ENCODE results near the gene MAGED4B. TPM values are rescaled to one million over a fixed set of nuclear protein-coding genes. Genes with fewer than 3 reads are reported as not detected.
"Not testable (repeated sequence)": the region's sequence is repeated elsewhere in the genome, so short reads cannot be mapped to it uniquely, and the experiment has no call there.

Gene MAGED4B
- total RNA-seq, result 10 to 100 TPM in 1 of 4 donors, 1 to 10 TPM in 3; 6.6 to 10.9 (median 7.5) TPM

DNA sequence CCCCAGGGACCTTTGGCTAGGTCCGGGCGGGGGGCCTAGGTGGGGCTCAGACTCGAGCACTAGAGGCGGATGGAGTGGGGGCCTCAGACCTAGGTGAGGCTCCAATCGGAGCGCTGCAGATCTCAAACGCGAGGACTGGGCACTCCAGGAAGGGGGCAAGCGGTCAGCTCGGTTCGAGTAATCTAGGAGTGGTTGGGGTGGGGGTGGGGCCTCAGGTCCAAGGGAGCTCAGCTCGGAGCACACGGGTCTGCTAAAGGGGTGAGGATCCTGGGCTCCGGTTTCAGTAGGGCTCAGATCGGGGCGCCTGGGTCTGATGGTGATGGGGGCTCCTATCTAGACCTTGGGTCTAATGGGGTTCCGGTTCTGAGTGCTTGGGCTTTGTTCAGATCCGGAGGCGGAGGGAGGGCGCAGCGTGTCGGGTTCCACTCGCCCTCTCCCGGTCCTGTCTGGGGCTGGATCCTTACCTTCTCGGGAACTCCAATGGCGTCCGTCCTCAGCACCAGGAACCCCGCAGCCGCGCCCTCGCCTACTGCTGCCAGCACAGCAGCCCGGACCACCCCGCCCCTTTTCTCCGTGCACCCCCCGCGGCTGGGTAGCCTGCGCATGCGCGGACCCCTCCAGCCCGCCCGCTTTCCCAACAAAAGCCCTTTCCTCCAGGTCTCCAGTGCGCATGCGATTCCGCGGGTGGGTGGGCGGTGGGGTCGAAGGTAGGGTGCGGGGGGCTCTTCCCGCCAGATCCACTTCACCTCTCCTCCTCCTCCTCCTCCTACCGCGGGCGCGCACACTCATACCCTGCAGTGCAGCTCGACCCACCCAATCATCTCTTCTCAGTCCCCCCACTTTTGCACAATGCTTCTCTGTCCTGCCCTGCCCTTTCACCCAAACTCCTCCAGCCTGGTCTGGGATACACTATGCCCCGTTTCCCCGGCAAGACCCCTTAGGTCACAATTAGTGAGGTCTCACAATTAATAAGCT lies at the start of gene MAGED4B:
MAGED4B (minus strand) TSS at position 518 of the 975 bp plus-strand sequence. CDS start 1,011 bp downstream, outside the sequence.
- H3K4me3 ChIP-seq; H3K27ac ChIP-seq; H3K9me3 ChIP-seq; H3K36me3 ChIP-seq; H3K27me3 ChIP-seq; DNase-seq (ENCODE audit: low spot score in 2 of 2); H3K4me1 ChIP-seq: not testable (repeated sequence)
- no CpG with 5 or more reads among the region's 56 CpGs for WGBS, 2 donors

DNA sequence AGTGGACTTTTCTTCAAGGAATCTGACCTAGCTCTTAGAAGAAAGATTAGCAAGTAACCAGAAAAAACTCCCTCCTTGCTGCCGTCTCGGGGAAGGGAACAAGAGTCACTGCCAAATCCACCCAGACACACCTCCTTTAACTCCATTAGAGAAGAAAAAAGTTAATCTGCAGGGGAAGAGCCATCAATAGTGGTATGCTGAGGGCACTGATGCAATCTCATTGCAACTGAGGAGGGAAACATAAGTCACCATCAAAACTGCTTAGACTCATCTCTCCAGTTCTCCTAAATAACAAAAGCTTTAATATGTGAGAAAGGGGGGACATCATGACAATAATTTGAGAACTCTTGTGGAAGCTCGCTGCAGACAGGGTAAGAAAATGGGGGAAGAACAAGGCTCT lies 49.3 kb upstream of the MAGED4B start:
- no peaks in the 10 kb centered on the region for H3K4me1 ChIP-seq
- H3K27ac ChIP-seq, result no peak overlapping the region
- no peaks in the 10 kb centered on the region for H3K36me3 ChIP-seq
- 50 to 61% methylated on average over 3 of the region's 3 CpGs for WGBS, 2 donors
- H3K27me3 ChIP-seq, result no peaks in the 10 kb centered on the region
- no peaks in the 10 kb centered on the region for H3K9me3 ChIP-seq
- no peak for TF ChIP-seq POLR2A (IDR thresholded peaks at IDR 0.05)
- TF ChIP-seq EP300 (IDR thresholded peaks at IDR 0.05), result no peak
- no peak for TF ChIP-seq CTCF (IDR thresholded peaks at IDR 0.05)
- DNase-seq (ENCODE audit: low spot score in 2 of 2), result no peak
- no peak overlapping the region for H3K4me3 ChIP-seq

- no peak overlapping the region for H3K4me3 ChIP-seq
- no peaks in the 10 kb centered on the region for H3K9me3 ChIP-seq
- no peaks in the 10 kb centered on the region for H3K27me3 ChIP-seq
- 36 to 50% methylated on average over 4 of the region's 4 CpGs for WGBS, 2 donors
- DNase-seq (ENCODE audit: low spot score in 2 of 2), result no peak
- no peak overlapping the region for H3K27ac ChIP-seq
- H3K4me1 ChIP-seq, result no peaks in the 10 kb centered on the region
- no peak for TF ChIP-seq CTCF (IDR thresholded peaks at IDR 0.05)
- no peak for TF ChIP-seq EP300 (IDR thresholded peaks at IDR 0.05)
- no peaks in the 10 kb centered on the region for H3K36me3 ChIP-seq
These were observed 13.6 kb upstream of the MAGED4B start for GRCh38 chrX:52082578-52082977.

- TF ChIP-seq CTCF (IDR thresholded peaks at IDR 0.05) (no peak), EP300 (IDR thresholded peaks at IDR 0.05) (no peak), POLR2A (IDR thresholded peaks at IDR 0.05) (no peak)
- no peaks in the 10 kb centered on the region for H3K36me3 ChIP-seq
- 65 to 85% methylated on average over 1 of the region's 1 CpG for WGBS, 2 donors
These were observed 9.1 kb upstream of the MAGED4B start for GRCh38 chrX:52078131-52078530.

DNA sequence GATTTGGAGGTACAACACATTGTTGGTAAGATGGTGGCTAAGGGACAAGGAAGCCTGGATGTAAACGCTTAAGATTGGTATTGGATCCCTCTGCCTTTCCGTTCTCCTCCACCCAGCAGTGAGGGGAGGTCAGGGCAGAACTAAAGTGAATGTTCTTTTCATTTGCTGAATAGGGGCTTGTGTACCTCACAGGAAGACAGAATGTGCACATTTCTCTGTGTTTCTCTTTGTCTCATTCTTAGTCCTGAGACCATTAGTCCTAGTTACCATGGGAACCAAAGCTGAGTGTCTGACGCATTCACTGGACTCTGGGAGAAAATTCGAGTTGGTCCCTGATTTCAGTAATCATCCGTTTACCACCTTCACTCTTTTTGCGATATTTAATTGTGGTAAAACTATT lies 26.7 kb downstream of the MAGED4B start:
- no CpG with 5 or more reads among the region's 6 CpGs for WGBS, 2 donors
- not testable (repeated sequence) for H3K4me3 ChIP-seq; H3K27ac ChIP-seq; H3K9me3 ChIP-seq; H3K36me3 ChIP-seq; DNase-seq (ENCODE audit: low spot score in 2 of 2); H3K27me3 ChIP-seq; H3K4me1 ChIP-seq

More at GRCh38 chrX:52078131-52078530, 9.1 kb upstream of the MAGED4B start:
- Histone ChIP-seq H3K27ac (no peak overlapping the region), H3K4me3 (no peak overlapping the region), H3K4me1 (no peaks in the 10 kb centered on the region), H3K9me3 (no peaks in the 10 kb centered on the region), H3K27me3 (no peaks in the 10 kb centered on the region)
- DNase-seq (ENCODE audit: low spot score in 2 of 2), result no peak

GRCh38 chrX:52034211-52034610 lies 34.8 kb downstream of the MAGED4B start:
- no peak for TF ChIP-seq POLR2A (IDR thresholded peaks at IDR 0.05)
- no peak for TF ChIP-seq CTCF (IDR thresholded peaks at IDR 0.05)
- TF ChIP-seq EP300 (IDR thresholded peaks at IDR 0.05), result no peak
- no peaks in the 10 kb centered on the region for H3K36me3 ChIP-seq
- H3K9me3 ChIP-seq, result no peaks in the 10 kb centered on the region
- WGBS, 2 donors, result 46 to 80% methylated on average over 1 of the region's 1 CpG
- H3K4me3 ChIP-seq, result no peak overlapping the region
- H3K27me3 ChIP-seq, result peaks cover 0 to 5% of the 10 kb centered on the region in 2 donors
- H3K4me1 ChIP-seq, result no peaks in the 10 kb centered on the region
- no peak overlapping the region for H3K27ac ChIP-seq
- no peak for DNase-seq (ENCODE audit: low spot score in 2 of 2)
